ENCODE results near the gene LRFN2. TPM values are rescaled to one million over a fixed set of nuclear protein-coding genes. Genes with fewer than 3 reads are reported as not detected.

The LRFN2 gene
- polyA plus RNA-seq, 1 experiment, result not detected

GRCh38 chr6:40398034-40398691 is 189.0 kb downstream of the LRFN2 start:
- CTCF ChIA-PET, result no interaction called here

GRCh38 chr6:40397287-40398033 is 189.7 kb downstream of the LRFN2 start:
- POLR2A ChIA-PET, result no interaction called here
- Histone ChIP-seq H3K27me3 (ENCODE audit: control insufficient read depth, insufficient read depth, low read length) (no peaks in the 10 kb centered on the region), H3K27ac (ENCODE audit: low read depth, low read length) (no peak overlapping the region), H3K9me3 (ENCODE audit: control insufficient read depth, insufficient read depth, low read length) (no peaks in the 10 kb centered on the region), H3K4me3 (ENCODE audit: low read depth, low read length) (no peak overlapping the region)
- TF ChIP-seq CTCF (IDR thresholded peaks at IDR 0.05; ENCODE audit: low read depth, low read length), result no peak
- DNase-seq (ENCODE audit: low read depth, low spot score), result no peak
- CTCF ChIA-PET, result no interaction called here

More at GRCh38 chr6:40398034-40398691, 189.0 kb downstream of the LRFN2 start:
- Histone ChIP-seq H3K9me3 (ENCODE audit: control insufficient read depth, insufficient read depth, low read length) (no peaks in the 10 kb centered on the region), H3K4me3 (ENCODE audit: low read depth, low read length) (no peak overlapping the region), H3K27ac (ENCODE audit: low read depth, low read length) (no peak overlapping the region), H3K27me3 (ENCODE audit: control insufficient read depth, insufficient read depth, low read length) (no peaks in the 10 kb centered on the region)
- POLR2A ChIA-PET, result no interaction called here
- DNase-seq (ENCODE audit: low read depth, low spot score), result no peak
- TF ChIP-seq CTCF (IDR thresholded peaks at IDR 0.05; ENCODE audit: low read depth, low read length), result no peak

- Histone ChIP-seq H3K27me3 (ENCODE audit: control insufficient read depth, insufficient read depth, low read length) (no peaks in the 10 kb centered on the region), H3K4me3 (ENCODE audit: low read depth, low read length) (no peak overlapping the region), H3K27ac (ENCODE audit: low read depth, low read length) (no peak overlapping the region), H3K9me3 (ENCODE audit: control insufficient read depth, insufficient read depth, low read length) (no peaks in the 10 kb centered on the region; the same call in 1 of the 2 replicates)
- no peak for DNase-seq (ENCODE audit: low read depth, low spot score)
- no peak for TF ChIP-seq CTCF (IDR thresholded peaks at IDR 0.05; ENCODE audit: low read depth, low read length)
- ChIA-PET CTCF (no interaction called here), POLR2A (no interaction called here)
Observed at GRCh38 chr6:40395698-40396076, 191.5 kb downstream of the LRFN2 start.

DNA sequence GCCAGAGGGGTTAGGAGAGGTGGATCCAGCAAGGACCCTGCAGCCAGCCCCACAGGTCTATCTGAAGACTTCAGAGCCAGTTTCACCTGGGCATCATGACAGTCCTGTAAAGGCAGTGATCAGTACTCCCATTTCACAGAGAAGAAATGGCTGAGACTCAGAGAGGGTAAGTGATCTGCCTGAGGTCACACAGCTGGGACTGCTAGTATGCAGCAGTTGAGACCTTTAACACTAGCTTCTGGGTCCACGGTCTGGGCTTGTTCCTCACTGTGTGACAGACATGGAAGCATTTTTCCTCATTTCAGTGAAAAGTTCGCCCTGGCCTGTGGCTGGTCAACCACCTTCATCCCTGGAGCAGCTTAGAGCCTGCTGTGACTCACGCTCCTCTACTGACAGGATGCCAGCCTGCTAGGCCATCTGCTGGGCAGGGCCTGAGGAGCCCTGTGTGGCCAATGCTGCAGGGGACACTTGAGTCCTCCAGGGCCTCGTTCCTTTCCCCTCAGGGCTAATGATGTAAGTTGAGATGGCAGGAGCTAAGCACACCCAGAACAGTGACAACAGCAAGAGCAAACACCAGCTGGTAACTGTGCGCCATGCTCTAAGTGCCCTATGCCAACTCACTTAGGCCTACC is 192.0 kb downstream of the LRFN2 start:
- no peak for TF ChIP-seq CTCF (IDR thresholded peaks at IDR 0.05; ENCODE audit: low read depth, low read length)
- ChIA-PET CTCF (no interaction called here), POLR2A (no interaction called here)
- Histone ChIP-seq H3K27ac (ENCODE audit: low read depth, low read length) (no peak overlapping the region), H3K9me3 (ENCODE audit: control insufficient read depth, insufficient read depth, low read length) (no peaks in the 10 kb centered on the region; the same call in 1 of the 2 replicates), H3K4me3 (ENCODE audit: low read depth, low read length) (no peak overlapping the region), H3K27me3 (ENCODE audit: control insufficient read depth, insufficient read depth, low read length) (no peaks in the 10 kb centered on the region)
- no peak for DNase-seq (ENCODE audit: low read depth, low spot score)

DNA sequence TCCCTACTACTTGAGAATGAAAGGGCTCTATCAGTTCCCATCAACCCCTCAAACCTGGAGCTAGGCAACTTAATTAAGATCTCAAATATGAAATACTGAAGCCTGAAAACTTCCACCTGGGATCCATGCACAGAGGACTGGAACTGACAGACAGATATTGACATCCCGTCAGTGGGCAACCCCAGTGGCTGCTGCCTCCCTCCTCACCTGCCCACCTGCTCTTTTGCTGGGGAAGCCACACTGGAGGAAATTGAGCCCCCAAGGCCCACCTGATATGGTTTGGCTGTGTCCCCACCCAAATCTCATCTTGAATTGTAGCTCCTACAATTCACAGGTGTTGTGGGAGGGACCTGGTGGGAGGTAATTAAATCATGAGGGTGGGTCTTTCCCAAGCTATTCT is 192.8 kb downstream of the LRFN2 start:
- H3K27ac ChIP-seq (ENCODE audit: low read depth, low read length), result no peak overlapping the region
- no peaks in the 10 kb centered on the region; the same call in 1 of the 2 replicates for H3K9me3 ChIP-seq (ENCODE audit: control insufficient read depth, insufficient read depth, low read length)
- no peak for TF ChIP-seq CTCF (IDR thresholded peaks at IDR 0.05; ENCODE audit: low read depth, low read length)
- CTCF ChIA-PET, result no interaction called here
- DNase-seq (ENCODE audit: low read depth, low spot score), result no peak
- no peak overlapping the region for H3K4me3 ChIP-seq (ENCODE audit: low read depth, low read length)
- POLR2A ChIA-PET, result no interaction called here
- no peaks in the 10 kb centered on the region for H3K27me3 ChIP-seq (ENCODE audit: control insufficient read depth, insufficient read depth, low read length)
